Activated CD8-positive, alpha-beta memory T cell treated with anti-CD3 and anti-CD28 coated beads, Interleukin-2, amount 50 U/mL, for 1 hour (primary cell): ENCODE results near the gene BMERB1.
A peak's percentile ranks its signal among the peaks of the same experiment; 100 is the strongest.
"Not testable (repeated sequence)": the region's sequence is repeated elsewhere in the genome, so short reads cannot be mapped to it uniquely, and the experiment has no call there.

Experiments used
- DNase-seq: peaks from one replicate; pipeline ENCODE4 v3.0.0-alpha.2; 2020; ENCODE audit errors: extremely low read depth

BMERB1 gene

DNA sequence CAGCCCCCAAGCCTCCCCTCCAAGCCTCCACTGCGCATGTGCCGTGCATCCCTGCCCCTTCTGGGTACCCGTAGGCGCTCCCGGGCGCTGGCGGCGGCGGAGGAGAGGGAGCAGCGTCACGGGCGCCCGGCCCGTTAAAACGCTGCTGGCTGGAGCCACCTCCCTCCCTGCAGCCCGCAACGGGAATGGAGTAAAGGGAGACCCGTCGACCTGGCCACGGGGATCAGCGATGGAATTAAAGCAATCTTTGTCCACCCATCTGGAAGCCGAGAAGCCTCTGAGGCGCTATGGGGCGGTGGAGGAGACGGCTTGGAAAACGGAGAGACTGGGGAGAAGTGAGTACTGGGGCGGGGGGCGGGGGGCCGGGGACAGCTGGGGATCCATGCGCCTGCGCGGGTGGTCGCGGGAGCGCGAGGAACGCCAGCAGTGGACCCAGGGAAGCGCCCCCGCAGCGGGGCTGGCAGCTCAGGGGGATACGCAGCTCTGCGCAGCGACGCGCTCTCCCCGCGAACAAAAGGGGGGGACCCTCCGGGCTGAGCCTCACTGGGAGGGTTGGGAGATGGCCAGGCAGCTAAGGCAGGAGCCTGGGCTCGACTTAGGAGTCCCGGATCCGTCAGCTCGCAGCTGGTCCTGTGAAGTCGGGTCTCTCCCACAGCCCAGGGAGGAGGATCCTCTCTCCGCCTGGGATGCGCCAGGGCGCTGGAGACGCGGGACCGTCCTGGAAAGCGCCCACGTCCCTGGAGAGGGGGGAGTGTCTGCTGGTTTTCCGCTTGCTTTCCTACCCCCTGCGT is at the start of gene BMERB1:
Gene BMERB1, plus strand, starts transcription at position 164 of the 791 bp plus-strand sequence. Its CDS starts 66 bp downstream, at position 230.
- DNase-seq = peak; percentile 5

DNA sequence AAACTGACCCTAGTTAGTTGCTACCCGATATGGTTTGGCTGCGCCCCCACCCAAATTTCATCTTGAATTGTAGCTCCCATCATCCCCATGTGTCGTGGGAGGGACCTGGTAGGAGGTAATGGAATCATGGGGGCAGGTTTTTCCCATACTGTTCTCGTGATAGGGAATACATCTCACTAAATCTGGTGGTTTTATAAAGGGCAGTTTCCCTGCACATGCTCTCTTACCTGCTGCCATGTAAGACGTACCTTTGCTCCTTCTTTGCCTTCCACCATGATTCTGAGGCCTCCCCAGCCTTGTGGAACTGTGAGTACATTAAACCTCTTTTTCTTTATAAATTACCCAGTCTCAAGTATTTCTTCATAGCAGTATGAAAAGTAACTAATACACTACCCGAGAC is 46.3 kb upstream of the BMERB1 start:
- not testable (repeated sequence) for DNase-seq

DNA sequence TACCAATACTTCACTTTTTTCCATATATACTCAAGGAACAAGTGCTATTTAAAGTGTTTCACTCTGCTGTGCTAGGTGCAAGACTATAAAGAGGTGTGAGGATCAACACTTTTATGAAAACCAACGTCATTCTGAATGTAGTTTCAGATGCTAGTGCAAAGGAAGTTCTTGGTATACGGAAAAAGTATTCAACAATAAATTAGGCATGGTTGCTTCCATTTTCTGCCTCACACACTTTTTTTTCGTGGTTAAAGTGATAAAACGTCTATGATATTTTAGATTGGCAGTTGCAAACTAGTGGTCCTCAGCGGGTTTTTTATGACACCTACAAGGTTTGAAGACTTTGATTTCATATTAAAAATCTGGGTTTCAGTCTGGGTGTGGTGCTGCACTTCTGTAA is 44.5 kb upstream of the BMERB1 start:
- not testable (repeated sequence) for DNase-seq

DNA sequence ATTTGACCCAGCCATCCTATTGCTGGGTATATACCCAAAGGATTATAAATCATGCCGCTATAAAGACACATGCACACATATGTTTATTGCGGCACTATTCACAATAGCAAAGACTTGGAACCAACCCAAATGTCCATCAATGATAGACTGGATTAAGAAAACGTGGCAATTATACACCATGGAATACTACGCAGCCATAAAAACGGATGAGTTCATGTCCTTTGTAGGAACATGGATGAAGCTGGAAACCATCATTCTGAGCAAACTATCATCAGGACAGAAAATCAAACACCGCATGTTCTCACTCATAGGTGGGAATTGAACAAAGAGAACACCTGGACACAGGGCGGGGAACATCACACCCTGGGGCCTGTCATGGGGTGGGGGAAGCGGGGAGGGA is 41.4 kb upstream of the BMERB1 start:
- not testable (repeated sequence) for DNase-seq

DNA sequence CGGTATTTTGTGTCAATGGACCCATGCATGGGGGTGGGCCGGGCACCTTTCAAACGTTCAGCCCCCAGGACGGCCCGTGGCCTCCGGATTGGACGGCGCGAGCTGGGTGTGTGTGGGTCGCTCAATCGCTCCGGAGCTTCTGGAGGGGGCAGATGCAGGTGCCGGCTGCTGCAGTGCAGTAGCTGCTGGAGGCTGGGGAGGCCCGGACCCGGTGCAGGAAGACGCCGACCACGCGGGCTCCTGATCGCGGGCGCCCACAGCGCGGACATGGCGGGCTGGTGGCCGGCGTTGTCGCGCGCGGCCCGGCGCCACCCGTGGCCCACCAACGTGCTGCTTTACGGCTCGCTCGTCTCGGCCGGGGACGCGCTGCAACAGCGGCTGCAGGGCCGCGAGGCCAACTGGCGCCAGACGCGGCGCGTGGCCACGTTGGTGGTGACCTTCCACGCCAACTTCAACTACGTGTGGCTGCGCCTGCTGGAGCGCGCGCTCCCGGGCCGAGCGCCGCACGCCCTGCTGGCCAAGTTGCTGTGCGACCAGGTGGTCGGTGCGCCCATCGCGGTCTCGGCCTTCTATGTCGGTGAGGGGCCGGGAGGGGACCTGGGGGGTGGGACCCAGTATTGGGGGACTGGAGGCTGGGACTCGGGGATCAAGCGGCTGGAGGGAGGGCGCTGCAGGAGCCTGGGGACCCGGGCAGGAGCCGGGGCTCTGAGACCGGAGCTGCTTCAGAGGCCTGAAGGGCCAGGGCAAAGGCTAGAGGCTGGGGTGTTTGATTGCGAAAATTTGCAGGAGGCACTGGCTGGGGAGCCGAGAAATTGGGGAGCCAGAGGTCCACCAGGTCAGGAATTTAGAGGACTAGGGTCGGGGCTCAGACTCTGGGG is 38.5 kb upstream of the BMERB1 start, which contains the start of gene MPV17L:
Gene MPV17L, plus strand, starts transcription at position 124 of the 878 bp plus-strand sequence. Its CDS starts 144 bp downstream, at position 268.
- DNase-seq = not testable (repeated sequence)

DNA sequence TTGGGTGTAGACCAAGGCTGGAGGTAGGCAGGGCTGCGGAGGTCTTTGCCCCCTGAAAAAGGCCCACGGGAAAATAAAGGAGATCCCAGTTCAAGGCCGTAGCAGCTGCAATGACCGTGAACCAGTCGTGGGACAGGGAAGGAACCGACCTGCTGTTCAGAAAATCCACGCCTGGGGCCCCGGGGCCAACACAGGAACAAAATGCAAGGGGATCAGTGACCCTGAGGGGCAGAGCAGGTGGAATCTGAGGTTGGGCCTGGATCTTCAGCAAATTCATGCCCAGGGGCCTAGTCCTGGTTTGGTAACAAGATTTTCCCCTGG is 37.9 kb upstream of the BMERB1 start:
- DNase-seq = not testable (repeated sequence)

DNA sequence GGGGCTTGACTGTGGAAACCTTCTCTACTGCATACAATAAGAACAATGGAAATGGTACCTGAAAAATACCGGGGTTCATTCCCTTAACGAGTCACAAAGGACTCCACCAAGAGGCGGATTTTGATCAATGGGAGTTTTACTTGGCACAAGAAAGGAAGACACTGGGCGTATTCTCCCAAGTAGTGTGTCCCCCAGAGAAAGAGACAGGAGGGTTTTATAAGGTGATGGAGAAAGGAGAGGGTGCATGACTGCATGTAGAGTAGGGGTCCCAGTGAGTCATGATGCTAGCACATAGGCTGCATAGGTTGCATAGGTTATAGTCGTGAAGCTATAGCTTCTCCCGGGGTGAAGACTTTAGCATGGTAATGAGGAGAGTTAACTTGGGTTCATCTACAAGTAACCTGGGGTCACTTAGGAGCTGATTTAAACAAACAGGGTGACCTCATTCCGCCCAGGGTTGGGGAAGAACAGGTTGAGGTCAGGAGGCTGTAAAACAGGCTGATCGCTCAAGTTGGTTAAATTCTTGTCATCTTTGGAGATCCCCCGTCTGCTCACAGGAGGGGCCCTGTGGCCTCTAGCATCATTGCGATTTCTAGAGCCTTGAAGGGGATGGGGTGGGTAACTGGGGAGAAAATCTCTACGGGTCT is 37.3 kb upstream of the BMERB1 start:
- no peak for DNase-seq

DNA sequence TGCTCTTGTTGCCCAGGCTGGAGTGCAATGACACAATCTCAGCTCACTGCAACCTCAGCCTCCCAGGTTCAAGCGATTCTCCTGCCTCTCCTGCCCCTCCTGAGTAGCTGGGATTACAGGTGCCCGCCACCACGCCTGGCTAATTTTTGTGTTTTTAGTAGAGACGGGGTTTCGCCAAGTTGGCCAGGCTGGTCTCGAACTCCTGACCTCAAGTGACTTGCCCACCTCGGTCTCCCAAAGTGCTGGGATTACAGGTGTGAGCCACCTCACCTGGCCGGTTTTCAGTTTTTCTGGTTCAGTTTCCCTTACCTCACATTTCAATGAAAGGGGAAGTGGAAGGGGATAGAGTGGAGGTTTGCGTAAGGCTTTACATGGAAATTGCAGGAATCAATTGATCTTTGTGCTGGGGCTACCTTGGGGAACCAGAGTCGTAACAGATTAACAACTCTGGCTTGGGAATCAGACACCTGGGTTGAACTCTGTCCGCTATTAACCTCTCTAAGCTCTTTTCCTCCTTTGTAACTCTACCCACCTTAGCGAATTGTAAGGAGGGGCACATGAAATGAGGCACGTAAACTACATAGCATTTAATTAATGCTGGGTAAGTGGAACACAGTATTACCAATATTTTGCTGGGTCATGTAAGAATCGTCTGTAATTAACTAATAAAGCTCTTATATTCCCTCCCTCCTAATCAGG is 35.6 kb upstream of the BMERB1 start:
- no peak for DNase-seq

DNA sequence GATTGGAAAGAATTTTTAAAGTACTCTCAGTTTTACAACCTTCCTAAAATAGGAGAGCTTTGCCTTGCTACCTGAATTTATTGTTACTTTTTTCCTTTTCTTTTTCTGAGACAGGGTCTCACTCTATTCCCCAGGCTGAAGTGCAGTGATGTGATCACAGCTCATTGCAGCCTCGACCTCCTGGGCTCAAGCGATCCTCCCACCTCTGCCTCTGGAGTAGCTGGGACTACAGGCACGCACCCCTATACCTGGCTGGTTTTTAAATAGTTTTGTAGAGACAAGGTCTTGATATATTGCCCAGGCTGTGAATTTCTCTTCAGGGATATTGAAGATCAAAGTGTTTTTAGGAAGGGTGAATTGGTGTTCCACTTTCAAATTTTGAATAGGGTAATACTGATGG is 35.1 kb upstream of the BMERB1 start:
- DNase-seq = no peak

DNA sequence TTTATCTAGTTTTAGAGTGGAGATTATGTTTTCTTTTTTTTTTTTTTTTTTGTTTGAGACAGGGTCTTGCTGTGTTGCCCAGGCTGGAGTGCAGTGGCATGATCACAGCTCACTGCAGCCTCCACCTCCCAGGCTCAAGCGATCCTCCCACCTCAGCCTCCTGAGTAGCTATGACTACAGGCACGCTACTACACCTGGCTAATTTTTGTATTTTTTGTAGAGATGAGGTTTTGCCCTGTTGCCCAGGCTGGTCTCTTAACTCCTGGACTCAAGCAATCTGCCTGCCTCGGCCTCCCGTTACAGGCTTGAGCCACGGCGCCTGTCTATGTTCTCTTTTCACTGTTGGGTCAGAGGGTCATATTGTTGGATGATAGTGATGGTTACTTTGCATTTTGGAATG is 34.1 kb upstream of the BMERB1 start:
- DNase-seq = not testable (repeated sequence)

DNA sequence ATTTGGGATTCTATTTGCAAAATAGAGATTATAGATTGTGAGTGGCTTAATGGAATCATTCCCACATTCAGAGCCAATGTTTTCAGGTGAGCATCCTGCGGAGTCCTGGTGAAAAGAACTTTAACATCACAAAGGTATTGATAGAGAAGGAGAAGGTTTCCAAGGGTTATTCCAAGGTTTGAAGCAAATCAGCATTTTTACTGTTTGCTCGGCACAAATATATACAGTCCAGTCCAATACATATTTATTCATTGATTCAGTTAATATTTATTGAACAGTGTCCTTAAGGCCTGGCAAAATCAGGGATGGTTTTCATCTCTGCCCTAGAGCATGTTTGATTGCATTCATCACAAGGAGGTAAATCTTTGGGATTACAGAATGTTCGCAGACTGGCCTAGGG is 32.4 kb upstream of the BMERB1 start:
- no peak for DNase-seq

DNA sequence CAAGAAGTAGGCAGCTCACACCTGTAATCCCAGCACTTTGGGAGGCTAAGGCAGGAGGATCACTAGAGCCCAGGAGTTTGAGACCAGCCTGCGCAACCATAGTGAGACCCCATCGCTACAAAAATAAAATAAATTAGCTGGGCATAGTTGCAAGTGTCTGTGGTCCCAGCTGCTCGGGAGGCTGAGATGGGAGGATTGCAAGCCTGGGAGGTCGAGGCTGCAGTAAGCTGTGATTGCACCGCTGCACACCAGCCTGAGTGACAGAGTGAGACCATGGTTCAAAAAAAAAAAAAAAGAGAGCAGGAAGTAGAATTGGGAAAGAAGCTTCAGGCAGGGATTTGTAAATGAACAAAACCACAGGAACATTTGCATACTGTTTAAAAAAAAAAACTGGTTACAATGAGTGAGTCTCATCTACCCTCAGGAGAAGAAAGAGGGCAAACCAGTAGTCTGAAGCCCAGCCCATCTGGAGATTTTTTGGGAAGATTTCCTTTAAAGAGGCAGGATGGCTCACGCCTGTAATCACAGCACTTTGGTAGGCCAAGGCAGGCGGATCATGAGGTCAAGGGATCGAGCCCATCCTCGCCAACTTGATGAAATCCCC is 30.9 kb upstream of the BMERB1 start:
- DNase-seq = no peak

DNA sequence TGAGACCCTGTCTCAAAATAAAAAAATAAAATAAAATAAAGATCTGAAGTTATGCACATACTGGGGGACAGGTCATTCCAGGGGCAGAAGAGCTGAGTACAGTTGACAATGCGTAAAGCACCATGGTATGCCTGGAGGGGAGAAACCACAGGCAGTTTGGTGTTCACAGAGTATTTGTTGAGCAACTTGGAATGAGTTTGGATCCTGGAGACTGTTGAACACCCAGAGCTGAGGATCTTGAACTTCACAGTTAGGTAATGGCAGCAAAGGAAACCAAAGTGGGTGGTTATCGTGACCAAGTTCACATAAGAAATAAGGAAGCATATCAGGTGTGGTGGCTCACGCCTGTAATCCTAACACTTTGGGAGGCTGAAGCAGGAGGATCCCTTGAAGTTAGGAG is 30.3 kb upstream of the BMERB1 start:
- DNase-seq = not testable (repeated sequence)

DNA sequence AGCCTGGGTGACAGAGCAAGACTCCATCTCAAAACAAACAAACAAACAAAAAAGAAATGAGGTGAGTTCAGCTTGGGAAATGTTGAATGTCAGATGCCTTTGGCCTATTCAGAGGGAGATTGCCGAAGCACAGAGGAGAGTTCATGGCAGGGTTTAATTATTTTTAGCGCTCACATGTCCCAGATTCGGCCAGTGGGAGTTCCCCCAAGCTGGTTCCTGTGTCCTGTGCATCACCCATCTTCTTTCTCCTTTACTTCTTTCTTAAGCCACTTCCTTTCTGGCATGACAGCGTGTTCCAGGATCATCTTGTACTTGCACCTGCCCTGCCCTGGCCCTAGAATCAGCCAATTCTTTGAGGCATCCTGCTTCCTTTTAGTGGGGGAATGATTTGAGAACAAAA is 29.6 kb upstream of the BMERB1 start:
- no peak for DNase-seq

DNA sequence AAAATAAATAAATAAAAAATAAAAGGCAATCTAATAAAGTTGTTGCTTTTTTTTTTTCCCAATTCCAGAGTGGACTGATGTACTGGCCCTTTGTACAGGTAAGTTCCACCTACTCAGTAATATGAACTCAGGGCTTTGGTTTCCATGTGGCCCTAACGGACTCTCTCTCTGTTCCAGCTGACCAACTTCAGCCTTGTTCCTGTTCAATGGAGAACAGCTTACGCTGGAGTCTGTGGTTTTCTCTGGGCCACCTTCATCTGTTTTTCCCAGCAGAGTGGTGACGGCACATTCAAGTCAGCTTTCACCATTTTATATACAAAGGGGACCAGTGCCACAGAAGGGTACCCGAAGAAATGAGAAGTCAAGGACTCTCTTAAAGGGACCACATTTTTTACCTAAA is 26.6 kb upstream of the BMERB1 start:
- not testable (repeated sequence) for DNase-seq

DNA sequence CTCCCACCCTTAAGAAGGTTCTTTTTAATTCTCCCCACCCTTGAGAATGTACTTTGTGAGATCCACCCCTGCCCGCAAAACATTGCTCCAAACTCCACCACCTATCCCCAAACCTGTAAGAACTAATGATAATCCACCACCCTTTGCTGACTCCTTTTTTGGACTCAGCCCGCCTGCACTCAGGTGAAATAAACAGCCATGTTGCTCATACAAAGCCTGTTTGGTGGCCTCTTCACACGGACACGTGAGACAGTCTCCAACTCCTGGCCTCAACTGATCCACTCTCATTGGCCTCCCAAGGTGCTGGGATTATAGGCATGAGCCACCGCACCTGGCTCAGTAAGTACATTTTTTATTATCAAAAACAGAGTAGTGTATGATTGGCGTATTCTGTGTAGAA is 24.9 kb upstream of the BMERB1 start:
- not testable (repeated sequence) for DNase-seq

DNA sequence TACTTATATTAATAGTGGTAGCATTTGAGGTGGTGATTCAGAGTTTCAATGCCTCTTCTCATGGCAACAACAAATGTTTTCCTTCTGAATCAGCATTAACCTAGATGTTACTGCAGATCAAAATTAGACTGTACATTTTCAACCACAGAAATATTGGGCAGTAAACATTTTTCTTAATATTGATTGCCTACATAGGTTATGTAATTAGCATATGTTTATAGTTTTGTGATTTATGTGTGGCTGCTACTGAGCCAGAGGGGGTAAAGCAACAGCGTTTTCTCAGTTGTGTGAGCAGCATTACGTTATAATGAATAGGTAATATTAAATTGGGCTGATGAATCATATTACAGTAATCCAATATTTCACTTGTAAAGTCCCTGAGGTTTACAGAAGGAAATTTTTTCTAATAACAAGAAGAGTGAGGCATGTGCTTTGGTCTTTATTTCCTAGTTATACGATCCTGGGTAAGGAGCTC is 18.8 kb upstream of the BMERB1 start:
- DNase-seq = no peak

DNA sequence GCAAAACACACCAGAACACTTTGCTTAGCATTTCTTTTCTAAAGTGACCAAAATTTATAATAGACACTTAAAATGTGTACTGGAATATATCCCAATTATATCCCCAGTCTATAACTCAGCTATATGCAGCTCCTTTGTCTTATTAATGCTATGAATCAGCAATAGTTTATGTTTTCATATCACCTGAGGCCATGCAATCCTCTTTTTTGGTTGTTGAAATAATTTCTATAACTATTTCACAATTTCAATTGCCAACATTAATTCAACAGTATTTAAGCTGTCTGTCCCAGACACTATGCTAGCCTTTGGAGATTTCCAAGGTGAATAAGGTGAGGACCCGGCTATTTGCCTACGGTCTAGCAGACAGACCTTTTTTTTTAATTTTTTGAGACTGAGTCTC is 17.2 kb upstream of the BMERB1 start:
- no peak for DNase-seq

DNA sequence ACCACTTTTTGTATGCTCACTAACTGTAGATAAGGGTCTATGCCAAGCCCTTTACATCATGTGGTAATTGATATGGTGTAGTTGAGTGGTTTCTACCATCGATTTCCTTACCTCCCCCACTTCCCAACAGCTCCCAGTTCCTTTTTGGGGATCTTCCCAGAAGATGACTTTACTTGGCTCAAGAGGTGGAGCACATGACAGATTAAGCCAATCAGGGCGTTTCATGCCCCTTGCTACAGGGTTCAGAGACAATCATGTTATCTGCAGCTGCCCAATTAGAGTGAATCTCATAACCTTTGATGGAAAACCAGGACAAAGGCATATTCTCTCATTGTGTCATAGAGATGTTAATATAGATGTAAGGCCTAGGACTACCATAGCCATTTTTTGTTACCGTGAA is 16.2 kb upstream of the BMERB1 start:
- no peak for DNase-seq

DNA sequence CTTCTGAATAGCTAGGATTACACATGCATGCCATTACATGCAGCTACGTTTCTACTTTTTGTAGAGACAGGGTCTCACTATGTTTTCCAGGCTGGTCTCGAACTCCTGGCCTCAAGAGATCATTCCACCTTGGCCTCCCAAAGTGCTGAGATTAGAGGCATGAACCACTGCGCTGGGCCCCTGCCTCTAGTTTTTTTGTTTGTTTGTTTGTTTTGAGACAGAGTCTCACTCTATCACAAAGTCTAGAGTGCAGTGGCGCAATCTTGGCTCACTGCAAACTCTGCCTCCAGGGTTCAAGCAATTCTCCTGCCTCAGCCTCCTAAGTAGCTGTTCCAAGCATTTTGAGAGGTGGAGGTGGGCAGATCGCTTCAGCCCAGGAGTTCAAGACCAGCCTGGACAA is 12.7 kb upstream of the BMERB1 start:
- not testable (repeated sequence) for DNase-seq

DNA sequence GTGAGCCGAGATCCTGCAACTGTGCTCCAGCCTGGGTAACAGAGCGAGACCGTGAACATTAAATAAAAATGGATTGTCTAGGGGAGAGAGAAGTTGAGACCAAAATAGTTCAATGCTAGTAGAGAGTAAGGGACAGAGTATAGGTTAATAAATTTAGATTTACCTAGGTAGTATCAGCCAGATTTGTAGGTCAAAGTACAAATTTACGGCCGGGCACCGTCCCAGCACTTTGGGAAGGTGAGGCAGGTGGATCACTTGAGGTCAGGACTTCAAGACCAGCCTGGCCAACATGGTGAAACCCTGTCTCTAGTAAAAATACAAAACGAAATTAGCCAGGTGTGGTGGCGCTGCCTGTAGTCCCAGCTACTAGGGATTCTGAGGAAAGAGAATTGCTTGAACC is 12.2 kb upstream of the BMERB1 start:
- DNase-seq = no peak
